ENCODE results near the gene TLCD5. TPM values are rescaled to one million over a fixed set of nuclear protein-coding genes. Genes with fewer than 3 reads are reported as not detected.

TLCD5 gene
- 12.2 TPM for polyA plus RNA-seq (2013, experiment 1 of 2)
- polyA plus RNA-seq (2013, experiment 2 of 2) = 12.1 TPM

- no peak within 1 kb of the TSS for H3K14ac ChIP-seq (ENCODE audit: low read length)
- H3K18ac ChIP-seq (ENCODE audit: low read length) = peak within 1 kb of the TSS; percentile 94
- H3K4me2 ChIP-seq (ENCODE audit: insufficient read depth, low read length, poor library complexity, severe bottlenecking) = peak within 1 kb of the TSS; percentile 60
- no CpG with 5 or more reads among the region's 84 CpGs for WGBS, 2 donors (ENCODE audit: extremely low coverage in 2 of 2, insufficient read length in 2 of 2, insufficient replicate concordance in 1 of 2)
- H3K27ac ChIP-seq (replicated peaks; ENCODE audit: low read length) = peak within 1 kb of the TSS; percentile 51
- peak; percentile 76 for DNase-seq (ENCODE audit: low spot score)
- no peak within 1 kb of the TSS for H3K4ac ChIP-seq (ENCODE audit: low read length)
- H3K9ac ChIP-seq (ENCODE audit: low read depth, low read length, poor library complexity) = peak within 1 kb of the TSS; percentile 97
- peaks cover 0 to 13% (median 0%) of the 10 kb centered on the region in 3 experiments for H3K27me3 ChIP-seq (ENCODE audit: control insufficient read depth in 3 of 3, insufficient read depth in 3 of 3, low read depth in 1 of 3, low read length in 3 of 3)
- no peaks in the 10 kb centered on the region for H3K9me3 ChIP-seq (replicated peaks in 1 of 2; ENCODE audit: control insufficient read depth in 2 of 2, insufficient read depth in 1 of 2, low read depth in 1 of 2, low read length in 2 of 2)
- H3K4me1 ChIP-seq (ENCODE audit: control insufficient read depth in 2 of 2, insufficient read depth in 1 of 2, low read depth in 1 of 2, low read length in 2 of 2) = peaks cover 0 to 7% of the 10 kb centered on the region in 2 donors
- H3K23ac ChIP-seq (ENCODE audit: low read depth, low read length, poor library complexity) = peak within 1 kb of the TSS; percentile 19
- H2BK15ac ChIP-seq (ENCODE audit: low read length) = peak within 1 kb of the TSS; percentile 18
- H2BK5ac ChIP-seq (ENCODE audit: low read length) = no peak within 1 kb of the TSS
- no peak within 1 kb of the TSS for H2AK5ac ChIP-seq (ENCODE audit: low read depth, low read length)
- no peak within 1 kb of the TSS for H4K8ac ChIP-seq (ENCODE audit: low read depth, low read length)
- H3K36me3 ChIP-seq (replicated peaks in 1 of 2; ENCODE audit: control insufficient read depth in 2 of 2, insufficient read depth in 2 of 2, low read length in 2 of 2) = peaks cover 4 to 18% of the 10 kb centered on the region in 2 donors
- H3K4me3 ChIP-seq (ENCODE audit: low read length in 2 of 2) = peak within 1 kb of the TSS; percentile 79 to 92
- H3K79me1 ChIP-seq (ENCODE audit: low read depth, low read length) = no peaks in the 10 kb centered on the region
- no peak within 1 kb of the TSS for H4K91ac ChIP-seq (ENCODE audit: low read depth, low read length, poor library complexity)
- peak within 1 kb of the TSS; percentile 92 for H2AFZ ChIP-seq (ENCODE audit: low read length)
- H2BK12ac ChIP-seq (ENCODE audit: low read length) = no peak within 1 kb of the TSS
- H2BK120ac ChIP-seq (ENCODE audit: low read depth, low read length) = no peak within 1 kb of the TSS
Observed at GRCh38 chr11:120324932-120325810, at the start of gene TLCD5. TLCD5 (plus strand) TSS chr11:120325299; CDS start chr11:120327442, 2,143 bp downstream.

- no peak overlapping the region for H2BK120ac ChIP-seq (ENCODE audit: low read depth, low read length)
- H2AFZ ChIP-seq (ENCODE audit: low read length) = no peak overlapping the region
- H2BK12ac ChIP-seq (ENCODE audit: low read length) = no peak overlapping the region
- DNase-seq (ENCODE audit: low spot score) = no peak
- H4K8ac ChIP-seq (ENCODE audit: low read depth, low read length) = no peak overlapping the region
- H3K9me3 ChIP-seq (replicated peaks in 1 of 2; ENCODE audit: control insufficient read depth in 2 of 2, insufficient read depth in 1 of 2, low read depth in 1 of 2, low read length in 2 of 2) = no peaks in the 10 kb centered on the region
- no peak overlapping the region for H3K14ac ChIP-seq (ENCODE audit: low read length)
- no peak overlapping the region for H3K4me2 ChIP-seq (ENCODE audit: insufficient read depth, low read length, poor library complexity, severe bottlenecking)
- H3K27me3 ChIP-seq (ENCODE audit: control insufficient read depth in 3 of 3, insufficient read depth in 3 of 3, low read depth in 1 of 3, low read length in 3 of 3) = peaks cover 0 to 46% (median 0%) of the 10 kb centered on the region in 3 experiments
- H3K18ac ChIP-seq (ENCODE audit: low read length) = no peak overlapping the region
- H3K79me1 ChIP-seq (ENCODE audit: low read depth, low read length) = no peaks in the 10 kb centered on the region
- peaks cover 0 to 12% of the 10 kb centered on the region in 2 donors for H3K4me1 ChIP-seq (ENCODE audit: control insufficient read depth in 2 of 2, insufficient read depth in 1 of 2, low read depth in 1 of 2, low read length in 2 of 2)
- H3K9ac ChIP-seq (ENCODE audit: low read depth, low read length, poor library complexity) = no peak overlapping the region
- no peak overlapping the region for H3K27ac ChIP-seq (replicated peaks; ENCODE audit: low read length)
- H2BK15ac ChIP-seq (ENCODE audit: low read length) = no peak overlapping the region
- peak overlapping the region; percentile 13 for H2AK5ac ChIP-seq (ENCODE audit: low read depth, low read length)
- no peak overlapping the region for H2BK5ac ChIP-seq (ENCODE audit: low read length)
- H3K4me3 ChIP-seq (ENCODE audit: low read length in 2 of 2) = no peak overlapping the region
- no peak overlapping the region for H3K23ac ChIP-seq (ENCODE audit: low read depth, low read length, poor library complexity)
- H3K4ac ChIP-seq (ENCODE audit: low read length) = no peak overlapping the region
- no peaks in the 10 kb centered on the region for H3K36me3 ChIP-seq (replicated peaks in 1 of 2; ENCODE audit: control insufficient read depth in 2 of 2, insufficient read depth in 2 of 2, low read length in 2 of 2)
- no peak overlapping the region for H4K91ac ChIP-seq (ENCODE audit: low read depth, low read length, poor library complexity)
- no CpG with 5 or more reads among the region's 5 CpGs for WGBS, 2 donors (ENCODE audit: extremely low coverage in 2 of 2, insufficient read length in 2 of 2, insufficient replicate concordance in 1 of 2)
Observed at GRCh38 chr11:120279502-120279901, 45.6 kb upstream of the TLCD5 start.

DNA sequence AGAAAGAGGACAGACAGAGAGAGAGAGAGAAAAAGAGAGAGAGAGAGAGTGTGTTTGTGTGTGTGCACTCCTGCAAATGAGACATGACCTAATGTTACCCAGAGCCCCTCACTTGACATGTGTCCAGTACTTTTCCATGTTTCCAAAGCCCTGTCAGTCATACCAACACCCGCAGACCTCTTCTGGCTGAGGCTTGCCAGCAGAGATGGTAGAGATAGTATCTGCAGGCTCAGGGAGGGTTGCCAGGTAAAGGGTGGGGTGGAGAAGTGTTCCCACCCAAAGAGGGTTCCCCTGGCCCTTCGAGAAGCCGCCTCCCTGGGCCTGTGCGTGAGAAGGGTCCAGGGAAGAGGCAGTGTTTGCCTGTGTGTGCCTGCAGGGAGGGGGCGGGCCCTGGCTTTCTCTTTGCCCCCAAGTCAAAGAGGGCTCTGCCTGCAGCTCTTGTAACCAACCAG is 44.5 kb upstream of the TLCD5 start:
- no peak overlapping the region for H2BK15ac ChIP-seq (ENCODE audit: low read length)
- peaks cover 0 to 47% (median 0%) of the 10 kb centered on the region in 3 experiments for H3K27me3 ChIP-seq (ENCODE audit: control insufficient read depth in 3 of 3, insufficient read depth in 3 of 3, low read depth in 1 of 3, low read length in 3 of 3)
- H3K4me2 ChIP-seq (ENCODE audit: insufficient read depth, low read length, poor library complexity, severe bottlenecking) = no peak overlapping the region
- H3K9me3 ChIP-seq (replicated peaks in 1 of 2; ENCODE audit: control insufficient read depth in 2 of 2, insufficient read depth in 1 of 2, low read depth in 1 of 2, low read length in 2 of 2) = no peaks in the 10 kb centered on the region
- no peak overlapping the region for H3K27ac ChIP-seq (replicated peaks; ENCODE audit: low read length)
- H3K4me1 ChIP-seq (ENCODE audit: control insufficient read depth in 2 of 2, insufficient read depth in 1 of 2, low read depth in 1 of 2, low read length in 2 of 2) = peaks cover 0 to 12% of the 10 kb centered on the region in 2 donors
- no peak overlapping the region for H2BK12ac ChIP-seq (ENCODE audit: low read length)
- H4K91ac ChIP-seq (ENCODE audit: low read depth, low read length, poor library complexity) = no peak overlapping the region
- H2BK5ac ChIP-seq (ENCODE audit: low read length) = no peak overlapping the region
- H2BK120ac ChIP-seq (ENCODE audit: low read depth, low read length) = no peak overlapping the region
- H3K14ac ChIP-seq (ENCODE audit: low read length) = no peak overlapping the region
- no peak overlapping the region for H3K4ac ChIP-seq (ENCODE audit: low read length)
- no peak overlapping the region for H2AK5ac ChIP-seq (ENCODE audit: low read depth, low read length)
- no peak for DNase-seq (ENCODE audit: low spot score)
- WGBS, 2 donors (ENCODE audit: extremely low coverage in 2 of 2, insufficient read length in 2 of 2, insufficient replicate concordance in 1 of 2) = no CpG with 5 or more reads among the region's 5 CpGs
- no peaks in the 10 kb centered on the region for H3K36me3 ChIP-seq (replicated peaks in 1 of 2; ENCODE audit: control insufficient read depth in 2 of 2, insufficient read depth in 2 of 2, low read length in 2 of 2)
- H3K23ac ChIP-seq (ENCODE audit: low read depth, low read length, poor library complexity) = no peak overlapping the region
- peak overlapping the region; percentile 45 for H2AFZ ChIP-seq (ENCODE audit: low read length)
- no peak overlapping the region for H3K4me3 ChIP-seq (ENCODE audit: low read length in 2 of 2)
- no peaks in the 10 kb centered on the region for H3K79me1 ChIP-seq (ENCODE audit: low read depth, low read length)
- no peak overlapping the region for H3K9ac ChIP-seq (ENCODE audit: low read depth, low read length, poor library complexity)
- peak overlapping the region; percentile 32 for H3K18ac ChIP-seq (ENCODE audit: low read length)
- no peak overlapping the region for H4K8ac ChIP-seq (ENCODE audit: low read depth, low read length)

DNA sequence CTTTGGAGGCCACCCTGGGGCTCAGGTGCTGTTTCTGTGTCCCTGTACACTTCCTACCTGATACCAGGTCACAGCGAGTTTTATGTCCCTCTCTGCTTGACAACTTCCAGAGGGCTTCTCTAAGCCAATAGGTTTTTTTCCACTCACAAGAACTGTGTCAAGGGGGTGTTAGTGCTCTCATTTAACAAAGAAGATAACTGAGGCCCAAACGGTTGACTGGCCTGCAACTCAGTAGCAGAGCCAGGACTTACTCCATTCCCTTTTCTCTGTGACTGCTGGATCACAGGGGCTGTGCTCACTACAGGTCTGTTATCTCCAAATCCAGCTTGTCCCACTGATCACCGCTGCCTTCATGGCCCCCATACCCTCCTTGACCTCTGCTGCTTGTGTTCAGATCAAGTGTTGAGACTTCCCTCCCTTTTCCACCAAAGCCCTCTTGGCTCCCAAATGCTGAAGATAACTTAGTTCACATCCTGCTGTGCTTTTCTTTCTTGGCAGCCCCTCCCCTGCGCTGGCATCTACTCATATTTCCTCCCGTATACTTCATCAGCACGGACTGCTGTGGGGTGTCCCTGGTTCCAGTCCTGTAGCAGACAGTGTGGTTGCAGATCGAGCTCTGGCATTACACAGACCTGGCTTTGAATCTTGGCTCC is 43.8 kb upstream of the TLCD5 start:
- no peak for DNase-seq (ENCODE audit: low spot score)
- Histone ChIP-seq H3K36me3 (replicated peaks in 1 of 2; ENCODE audit: control insufficient read depth in 2 of 2, insufficient read depth in 2 of 2, low read length in 2 of 2) (no peaks in the 10 kb centered on the region), H3K4me2 (ENCODE audit: insufficient read depth, low read length, poor library complexity, severe bottlenecking) (no peak overlapping the region), H3K4ac (ENCODE audit: low read length) (no peak overlapping the region), H4K8ac (ENCODE audit: low read depth, low read length) (no peak overlapping the region), H2BK15ac (ENCODE audit: low read length) (no peak overlapping the region), H2AK5ac (ENCODE audit: low read depth, low read length) (no peak overlapping the region), H2BK5ac (ENCODE audit: low read length) (no peak overlapping the region), H2BK120ac (ENCODE audit: low read depth, low read length) (no peak overlapping the region), H2BK12ac (ENCODE audit: low read length) (no peak overlapping the region), H3K9ac (ENCODE audit: low read depth, low read length, poor library complexity) (peak overlapping the region; percentile 34), H3K79me1 (ENCODE audit: low read depth, low read length) (no peaks in the 10 kb centered on the region), H3K4me3 (ENCODE audit: low read length in 2 of 2) (no peak overlapping the region), H3K9me3 (replicated peaks in 1 of 2; ENCODE audit: control insufficient read depth in 2 of 2, insufficient read depth in 1 of 2, low read depth in 1 of 2, low read length in 2 of 2) (no peaks in the 10 kb centered on the region), H3K27me3 (ENCODE audit: control insufficient read depth in 3 of 3, insufficient read depth in 3 of 3, low read depth in 1 of 3, low read length in 3 of 3) (peaks cover 0 to 44% (median 0%) of the 10 kb centered on the region in 3 experiments), H3K23ac (ENCODE audit: low read depth, low read length, poor library complexity) (no peak overlapping the region), H3K4me1 (ENCODE audit: control insufficient read depth in 2 of 2, insufficient read depth in 1 of 2, low read depth in 1 of 2, low read length in 2 of 2) (peaks cover 0 to 12% of the 10 kb centered on the region in 2 donors), H4K91ac (ENCODE audit: low read depth, low read length, poor library complexity) (no peak overlapping the region), H3K27ac (replicated peaks; ENCODE audit: low read length) (no peak overlapping the region), H3K14ac (ENCODE audit: low read length) (peak overlapping the region; percentile 22), H3K18ac (ENCODE audit: low read length) (peak overlapping the region; percentile 63), H2AFZ (ENCODE audit: low read length) (no peak overlapping the region)
- no CpG with 5 or more reads among the region's 7 CpGs for WGBS, 2 donors (ENCODE audit: extremely low coverage in 2 of 2, insufficient read length in 2 of 2, insufficient replicate concordance in 1 of 2)
